Loucy (cell line): ENCODE measurements around the gene CCDC12.
A peak's percentile ranks its signal among the peaks of the same experiment; 100 is the strongest.

Experiments used
- H2AFZ ChIP-seq: fragments of 200-600 bp; sonication (generic); 2 replicates; pipeline ENCODE4 v1.6.0; 2016; ENCODE audit warnings: antibody characterized with exemption, mild to moderate bottlenecking, low read length, moderate library complexity
- H3F3A ChIP-seq: fragments of 200-600 bp; 2 replicates; pipeline ENCODE4 v1.6.0; 2016; ENCODE audit warnings: antibody characterized with exemption, low read depth, mild to moderate bottlenecking
- H3K27me3 ChIP-seq: fragments of 200-600 bp; sonication (generic); 2 replicates; pipeline ENCODE4 v1.6.1; 2014; ENCODE audit warnings: low read length, mild to moderate bottlenecking; ENCODE audit not compliant: insufficient read depth, poor library complexity, severe bottlenecking
- H3K36me3 ChIP-seq: fragments of 200-600 bp; sonication (generic); 2 replicates; pipeline ENCODE4 v1.6.1; 2016; ENCODE audit warnings: low read length; ENCODE audit not compliant: insufficient read depth
- H3K4me1 ChIP-seq: fragments of 200-600 bp; sonication (generic); 2 replicates; pipeline ENCODE4 v1.5.1; 2014; ENCODE audit warnings: low read length, mild to moderate bottlenecking; ENCODE audit not compliant: insufficient read depth, poor library complexity, severe bottlenecking
- H3K4me2 ChIP-seq: fragments of 200-600 bp; sonication (generic); 2 replicates; pipeline ENCODE4 v1.6.0; 2014; ENCODE audit warnings: antibody characterized with exemption, low read length, low read depth, mild to moderate bottlenecking; ENCODE audit not compliant: poor library complexity, severe bottlenecking
- H3K4me3 ChIP-seq: fragments of 200-600 bp; sonication (generic); 2 replicates; pipeline ENCODE4 v1.5.1; 2014; ENCODE audit warnings: low read length, mild to moderate bottlenecking, mixed read lengths; ENCODE audit not compliant: poor library complexity, severe bottlenecking
- H3K79me2 ChIP-seq: fragments of 200-600 bp; sonication (generic); 2 replicates; pipeline ENCODE4 v1.6.1; 2014; ENCODE audit warnings: low read length; ENCODE audit not compliant: insufficient read depth
- H3K9ac ChIP-seq: fragments of 200-600 bp; sonication (generic); 2 replicates; pipeline ENCODE4 v1.6.0; 2014; ENCODE audit warnings: mild to moderate bottlenecking, low read depth, low read length, moderate library complexity; ENCODE audit not compliant: poor library complexity, severe bottlenecking
- H3K9me2 ChIP-seq: fragments of 200-600 bp; sonication (generic); replicated peaks from 2 replicates; pipeline ENCODE4 v1.6.1; 2016; ENCODE audit warnings: low read depth, low read length, mixed read lengths
- H3K9me3 ChIP-seq: fragments of 200-600 bp; sonication (generic); 2 replicates; pipeline ENCODE4 v1.6.1; 2014; ENCODE audit warnings: mild to moderate bottlenecking, antibody characterized with exemption, low read length, low read depth; ENCODE audit not compliant: insufficient read depth
- H4K20me1 ChIP-seq: fragments of 200-600 bp; sonication (generic); 2 replicates; pipeline ENCODE4 v1.6.0; 2014; ENCODE audit warnings: antibody characterized with exemption, low read length, mild to moderate bottlenecking; ENCODE audit not compliant: insufficient read depth, poor library complexity, severe bottlenecking
- CTCF ChIP-seq: fragments of 200-600 bp; sonication (generic); conservative IDR thresholded peaks from 2 replicates; pipeline ENCODE4 v1.5.1; 2014; ENCODE audit warnings: mild to moderate bottlenecking, antibody characterized with exemption, low read length
- EZH2phosphoT487 ChIP-seq: fragments of 200-600 bp; IDR thresholded peaks from 2 replicates; pipeline ENCODE4 v1.6.1; 2018; ENCODE audit warnings: antibody characterized with exemption, mild to moderate bottlenecking, moderate library complexity, borderline replicate concordance

The CCDC12 gene

GRCh38 chr3:46934072-46934471 lies 42.5 kb downstream of the CCDC12 start:
- H3K9me3 ChIP-seq: no peaks in the 10 kb centered on the region; the same call in 1 of the 2 replicates
- no peak overlapping the region for H2AFZ ChIP-seq
- H3K9ac ChIP-seq: no peak overlapping the region
- H3K4me1 ChIP-seq: peaks cover 55% of the 10 kb centered on the region
- peaks cover 6% of the 10 kb centered on the region; the same call in 1 of the 2 replicates for H3F3A ChIP-seq
- H3K79me2 ChIP-seq: peaks cover 97% of the 10 kb centered on the region
- H4K20me1 ChIP-seq: peaks cover 3% of the 10 kb centered on the region
- no peak for TF ChIP-seq CTCF
- TF ChIP-seq EZH2phosphoT487: no peak
- H3K4me2 ChIP-seq: no peak overlapping the region
- no peaks in the 10 kb centered on the region for H3K9me2 ChIP-seq
- H3K4me3 ChIP-seq: no peak overlapping the region
- H3K27me3 ChIP-seq: no peaks in the 10 kb centered on the region
- H3K36me3 ChIP-seq: peaks cover 52% of the 10 kb centered on the region; the same call in 1 of the 2 replicates

GRCh38 chr3:46933261-46933660 lies 43.3 kb downstream of the CCDC12 start:
- Histone ChIP-seq H3K36me3 (peaks cover 50% of the 10 kb centered on the region), H3K27me3 (no peaks in the 10 kb centered on the region), H3K9me2 (no peaks in the 10 kb centered on the region), H3K4me1 (peaks cover 62% of the 10 kb centered on the region), H3K9me3 (no peaks in the 10 kb centered on the region; the same call in 1 of the 2 replicates), H3K79me2 (peaks cover 90% of the 10 kb centered on the region), H3K9ac (peak overlapping the region; percentile 73), H4K20me1 (peaks cover 3% of the 10 kb centered on the region), H3K4me2 (peak overlapping the region; percentile 79), H3K4me3 (no peak overlapping the region), H2AFZ (no peak overlapping the region), H3F3A (peaks cover 13% of the 10 kb centered on the region)
- TF ChIP-seq EZH2phosphoT487: no peak
- TF ChIP-seq CTCF: no peak

- H3K79me2 ChIP-seq: peaks cover 86% of the 10 kb centered on the region
- peak overlapping the region; percentile 73 for H3K9ac ChIP-seq
- no peaks in the 10 kb centered on the region; the same call in 1 of the 2 replicates for H3K9me3 ChIP-seq
- H3K4me2 ChIP-seq: peak overlapping the region; percentile 79
- H4K20me1 ChIP-seq: peaks cover 3% of the 10 kb centered on the region
- peaks cover 68% of the 10 kb centered on the region for H3K4me1 ChIP-seq
- peaks cover 19% of the 10 kb centered on the region for H3F3A ChIP-seq
- H3K9me2 ChIP-seq: no peaks in the 10 kb centered on the region
- TF ChIP-seq EZH2phosphoT487 (no peak), CTCF (peak; percentile 45)
- H2AFZ ChIP-seq: no peak overlapping the region
- H3K36me3 ChIP-seq: peaks cover 45% of the 10 kb centered on the region
- peak overlapping the region; percentile 60 for H3K4me3 ChIP-seq
- H3K27me3 ChIP-seq: no peaks in the 10 kb centered on the region
Measured at GRCh38 chr3:46932455-46933225, 43.9 kb downstream of the CCDC12 start.
